ENCODE results near the gene GNG8. TPM values are rescaled to one million over a fixed set of nuclear protein-coding genes. Genes with fewer than 3 reads are reported as not detected.

The GNG8 gene
- total and polyA plus RNA-seq, 2 of the 13 experiments (the other 11 are each of a cell fraction or from before 2014, with no cell fraction given), result not detected

DNA sequence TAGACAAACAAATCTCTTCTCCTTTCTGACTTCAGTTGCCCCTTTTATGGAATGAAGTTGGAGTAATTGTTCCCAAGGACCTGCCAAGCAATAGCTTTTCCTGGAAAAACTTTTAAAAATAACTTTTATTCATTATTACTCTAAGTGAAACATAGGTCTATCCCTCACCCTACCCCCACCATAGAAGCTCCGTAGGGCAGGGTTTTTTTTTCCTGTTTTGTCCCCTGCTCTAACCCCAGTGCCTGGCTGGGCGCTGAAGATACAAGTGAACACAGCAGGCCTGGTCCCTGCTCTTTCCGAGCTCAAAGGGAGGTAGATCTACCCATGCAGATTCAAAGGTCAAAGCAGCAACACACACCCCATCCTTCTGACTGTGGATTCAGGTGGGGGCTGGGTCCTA is 8.7 kb upstream of the GNG8 start:
- 0 out of 2 replicates have a peak, but pooled peaks have one; percentile 15 for TF ChIP-seq HOXA3 (CRISPR knock-in tag; IDR thresholded peaks at IDR 0.05)
- no peak for TF ChIP-seq STAG1 (CRISPR knock-in tag; IDR thresholded peaks at IDR 0.05)
- TF ChIP-seq ZNF12 (CRISPR knock-in tag; IDR thresholded peaks at IDR 0.05), result 0 out of 2 replicates have a peak, but pooled peaks have one; percentile 32
- TF ChIP-seq IRF1 (CRISPR knock-in tag; IDR thresholded peaks at IDR 0.05; ENCODE audit: low read depth), result no peak
- 0 out of 2 replicates have a peak, but pooled peaks have one; percentile 34 for TF ChIP-seq ZNF264 (CRISPR knock-in tag; IDR thresholded peaks at IDR 0.05)
- TF ChIP-seq CHD4 (IDR thresholded peaks at IDR 0.05; ENCODE audit: borderline replicate concordance, low read length), result no peak
- TF ChIP-seq MBD4 (IDR thresholded peaks at IDR 0.05; ENCODE audit: borderline replicate concordance, low read length), result no peak
- peak; percentile 28; the same call in 1 of the 2 replicates for TF ChIP-seq SALL1 (CRISPR knock-in tag; IDR thresholded peaks at IDR 0.05)
- TF ChIP-seq CEBPG (CRISPR knock-in tag; IDR thresholded peaks at IDR 0.05), result no peak
- no peak for TF ChIP-seq REXO4 (CRISPR knock-in tag; IDR thresholded peaks at IDR 0.05; ENCODE audit: borderline replicate concordance)
- TF ChIP-seq ZNF629 (CRISPR knock-in tag; conservative IDR thresholded peaks at IDR 0.05), result 0 out of 2 replicates have a peak, but pooled peaks have one; percentile 17
- 0 out of 2 replicates have a peak, but pooled peaks have one; percentile 25 for TF ChIP-seq HNF4G (IDR thresholded peaks at IDR 0.05; ENCODE audit: borderline replicate concordance, low read depth, low read length)
- no peak for TF ChIP-seq HNF4G (CRISPR knock-in tag; IDR thresholded peaks at IDR 0.05; ENCODE audit: borderline replicate concordance, low read depth)
- TF ChIP-seq HNF4A (CRISPR knock-in tag; IDR thresholded peaks at IDR 0.05), result peak; percentile 64
- TF ChIP-seq, protein P1, sequence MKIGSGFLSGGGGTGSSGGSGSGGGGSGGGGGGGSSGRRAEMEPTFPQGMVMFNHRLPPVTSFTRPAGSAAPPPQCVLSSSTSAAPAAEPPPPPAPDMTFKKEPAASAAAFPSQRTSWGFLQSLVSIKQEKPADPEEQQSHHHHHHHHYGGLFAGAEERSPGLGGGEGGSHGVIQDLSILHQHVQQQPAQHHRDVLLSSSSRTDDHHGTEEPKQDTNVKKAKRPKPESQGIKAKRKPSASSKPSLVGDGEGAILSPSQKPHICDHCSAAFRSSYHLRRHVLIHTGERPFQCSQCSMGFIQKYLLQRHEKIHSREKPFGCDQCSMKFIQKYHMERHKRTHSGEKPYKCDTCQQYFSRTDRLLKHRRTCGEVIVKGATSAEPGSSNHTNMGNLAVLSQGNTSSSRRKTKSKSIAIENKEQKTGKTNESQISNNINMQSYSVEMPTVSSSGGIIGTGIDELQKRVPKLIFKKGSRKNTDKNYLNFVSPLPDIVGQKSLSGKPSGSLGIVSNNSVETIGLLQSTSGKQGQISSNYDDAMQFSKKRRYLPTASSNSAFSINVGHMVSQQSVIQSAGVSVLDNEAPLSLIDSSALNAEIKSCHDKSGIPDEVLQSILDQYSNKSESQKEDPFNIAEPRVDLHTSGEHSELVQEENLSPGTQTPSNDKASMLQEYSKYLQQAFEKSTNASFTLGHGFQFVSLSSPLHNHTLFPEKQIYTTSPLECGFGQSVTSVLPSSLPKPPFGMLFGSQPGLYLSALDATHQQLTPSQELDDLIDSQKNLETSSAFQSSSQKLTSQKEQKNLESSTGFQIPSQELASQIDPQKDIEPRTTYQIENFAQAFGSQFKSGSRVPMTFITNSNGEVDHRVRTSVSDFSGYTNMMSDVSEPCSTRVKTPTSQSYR (CRISPR knock-in tag; IDR thresholded peaks at IDR 0.05; ENCODE audit: borderline replicate concordance), result 0 out of 2 replicates have a peak, but pooled peaks have one; percentile 11
- intact Hi-C loops (cut with micrococcal nuclease; ENCODE audit: unreplicated experiment), result no loop called here
- 5% methylated on average over 3 of the region's 3 CpGs for WGBS (ENCODE audit: low lambda C conversion rate)
- Histone ChIP-seq H3K79me2 (ENCODE audit: insufficient read depth, low read length) (no peaks in the 10 kb centered on the region), H3K4me2 (ENCODE audit: low read depth, low read length) (peak overlapping the region; percentile 15; the same call in 1 of the 2 replicates), H3K36me3 (replicated peaks in 1 of 2; ENCODE audit: control insufficient read depth in 1 of 2, insufficient read depth in 2 of 2, low read length in 2 of 2) (no peaks in the 10 kb centered on the region), H3K9me3 (ENCODE audit: low read length) (no peaks in the 10 kb centered on the region), H2AFZ (ENCODE audit: low read length) (no peak overlapping the region), H3K4me1 (ENCODE audit: insufficient read depth, low read length) (peaks cover 21% of the 10 kb centered on the region), H3K4me3 (replicated peaks in 1 of 3; ENCODE audit: insufficient read depth in 1 of 3, low read depth in 2 of 3, low read length in 3 of 3) (no peak overlapping the region), H3K9ac (ENCODE audit: insufficient read depth, low read depth, low read length) (no peak overlapping the region), H3K27me3 (ENCODE audit: control insufficient read depth in 1 of 2, insufficient read depth in 2 of 2, low read length in 2 of 2) (peaks cover 0 to 12% of the 10 kb centered on the region in 2 experiments; a peak in 3 of 5 replicates), H4K20me1 (ENCODE audit: insufficient read depth, low read length) (no peaks in the 10 kb centered on the region), H3K27ac (ENCODE audit: extremely low read length, insufficient read depth, low read length) (no peak overlapping the region)
- ATAC-seq (peak; percentile 82), FAIRE-seq (peak; percentile 42), DNase-seq (ENCODE audit: low spot score) (no peak)
- in situ Hi-C loops (cut with HindIII; ENCODE audit: extremely low pct_ligation_motif_present, low pct_unique_long_range_greater_than_20kb), result no loop called here
- no TSS peak for BruUV-seq (replicated peaks)
- ChIA-PET CTCF (ENCODE audit: low intra/inter-chr PET ratio, low total read pairs) (no interaction called here), POLR2A (interaction anchor here (1.3 kb wide), 1 partner anchor 16 kb away, joined by 3 read pairs; the partner anchor contains the start of gene DACT3)
